Measurements from ENCODE around the gene TRNP1.
"Not testable (repeated sequence)": the region's sequence is repeated elsewhere in the genome, so short reads cannot be mapped to it uniquely, and the experiment has no call there.

The TRNP1 gene

DNA sequence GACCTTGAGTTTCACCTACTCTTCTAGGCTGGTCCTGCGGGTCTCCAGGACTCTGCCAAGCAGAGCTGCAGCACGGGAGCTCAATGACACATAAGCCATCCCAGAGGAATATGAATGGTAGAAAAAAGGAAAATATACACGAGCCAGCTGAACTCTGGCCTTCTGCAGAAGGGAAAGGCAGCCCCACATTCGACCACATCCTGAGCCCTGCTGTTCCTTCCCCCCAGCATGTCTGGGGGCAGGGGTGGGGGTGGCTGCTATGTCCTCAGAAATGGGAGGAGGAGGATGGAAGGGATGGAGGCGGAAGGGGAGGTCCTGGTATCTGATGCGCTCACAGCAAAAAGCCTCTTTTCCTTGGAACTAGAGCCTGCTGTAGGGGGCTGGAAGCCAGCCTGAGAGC lies 21.1 kb upstream of the TRNP1 start:
- no peak for DNase-seq (ENCODE audit: low read depth in 3 of 3, low spot score in 1 of 3)

- no peak for DNase-seq (ENCODE audit: low read depth in 3 of 3, low spot score in 1 of 3)
Measured at GRCh38 chr1:26972821-26973220, 20.7 kb upstream of the TRNP1 start.

- no peak for DNase-seq (ENCODE audit: low read depth in 3 of 3, low spot score in 1 of 3)
Measured at GRCh38 chr1:26976621-26977510, 16.6 kb upstream of the TRNP1 start.

- DNase-seq (ENCODE audit: low read depth in 3 of 3, low spot score in 1 of 3): no peak
Measured at GRCh38 chr1:26978901-26979300, 14.6 kb upstream of the TRNP1 start.

- DNase-seq (ENCODE audit: low read depth in 3 of 3, low spot score in 1 of 3): no peak
Measured at GRCh38 chr1:26981146-26981846, 12.2 kb upstream of the TRNP1 start.

DNA sequence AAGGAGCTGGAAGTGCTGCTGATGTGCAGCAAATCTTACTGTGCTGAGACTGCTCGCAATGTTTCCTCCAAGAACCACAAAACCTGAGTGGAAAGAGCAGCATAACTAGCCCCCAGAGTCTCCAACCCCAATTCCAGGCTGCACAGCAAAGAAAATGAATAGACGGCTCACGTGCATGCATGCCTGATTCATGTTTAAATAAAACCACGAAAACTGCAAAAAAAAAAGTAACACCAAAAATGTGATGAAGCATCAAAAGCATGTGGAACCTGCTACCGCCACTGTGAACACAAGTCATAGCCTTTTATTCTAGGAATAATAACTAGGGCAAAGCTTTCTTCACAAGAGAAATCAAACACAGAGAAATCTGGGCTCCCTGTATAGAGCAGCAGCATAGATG lies 9.6 kb upstream of the TRNP1 start:
- no peak for DNase-seq (ENCODE audit: low read depth in 3 of 3, low spot score in 1 of 3)

DNA sequence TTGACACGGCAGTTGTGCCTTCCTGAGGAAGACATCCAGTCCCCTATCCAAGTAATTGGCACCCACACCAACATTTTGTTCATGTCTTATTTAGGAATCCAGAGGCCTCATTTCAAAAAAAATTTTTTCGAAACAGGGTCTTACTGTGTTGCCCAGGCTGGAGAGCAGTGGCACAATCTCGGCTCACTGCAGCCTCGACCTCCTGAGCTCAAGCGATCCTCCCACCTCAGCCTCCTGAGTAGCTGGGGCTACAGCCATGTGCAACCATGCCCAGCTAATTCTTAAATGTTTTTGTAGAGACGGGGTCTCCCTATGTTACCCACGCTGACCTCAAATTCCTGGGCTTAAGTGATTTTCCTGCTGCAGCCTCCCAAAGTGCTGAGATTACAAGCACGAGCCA lies 9.2 kb upstream of the TRNP1 start:
- DNase-seq (ENCODE audit: low read depth in 3 of 3, low spot score in 1 of 3): no peak

GRCh38 chr1:26986658-26987057 lies 6.8 kb upstream of the TRNP1 start:
- no peak for DNase-seq (ENCODE audit: low read depth in 3 of 3, low spot score in 1 of 3)

DNA sequence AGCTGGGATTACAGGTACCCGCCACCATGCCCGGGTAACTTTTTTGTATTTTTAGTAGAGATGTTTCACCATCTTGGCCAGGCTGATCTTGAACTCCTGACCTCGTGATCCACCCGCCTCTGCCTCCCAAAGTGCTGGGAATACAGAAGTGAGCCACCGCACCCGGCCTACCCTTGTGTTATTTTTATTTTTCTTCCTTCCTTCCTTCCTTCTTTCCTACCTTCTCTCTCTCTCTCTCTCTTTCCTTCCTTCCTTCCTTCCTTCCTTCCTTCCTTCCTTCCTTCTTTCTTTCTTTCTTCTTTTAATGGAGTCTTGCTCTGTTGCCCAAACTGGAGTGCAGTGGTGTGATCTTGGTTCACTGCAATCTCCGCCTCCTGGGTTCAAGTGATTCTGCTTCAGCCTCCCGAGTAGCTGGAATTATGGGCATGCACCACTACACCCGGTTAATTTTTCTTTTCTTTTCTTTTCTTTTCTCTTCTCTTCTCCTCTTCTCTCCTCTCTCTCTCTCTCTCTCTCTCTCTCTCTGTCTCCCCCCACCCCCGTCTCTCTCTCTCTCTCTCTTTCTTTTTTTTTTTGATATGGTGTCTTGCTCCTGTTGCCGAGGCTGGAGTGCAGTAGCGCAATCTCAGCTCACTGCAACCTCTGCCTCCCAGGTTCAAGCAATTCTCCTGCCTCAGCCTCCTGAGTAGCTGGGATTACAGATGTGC lies 3.9 kb upstream of the TRNP1 start:
- DNase-seq (ENCODE audit: low read depth in 3 of 3, low spot score in 1 of 3): not testable (repeated sequence)

- no peak for DNase-seq (ENCODE audit: low read depth in 3 of 3, low spot score in 1 of 3)
Measured at GRCh38 chr1:26991310-26992116, 2.0 kb upstream of the TRNP1 start.

- no peak for DNase-seq (ENCODE audit: low read depth in 3 of 3, low spot score in 1 of 3)
Measured at GRCh38 chr1:26994020-26994786, 711 bp downstream of the TRNP1 start.

DNA sequence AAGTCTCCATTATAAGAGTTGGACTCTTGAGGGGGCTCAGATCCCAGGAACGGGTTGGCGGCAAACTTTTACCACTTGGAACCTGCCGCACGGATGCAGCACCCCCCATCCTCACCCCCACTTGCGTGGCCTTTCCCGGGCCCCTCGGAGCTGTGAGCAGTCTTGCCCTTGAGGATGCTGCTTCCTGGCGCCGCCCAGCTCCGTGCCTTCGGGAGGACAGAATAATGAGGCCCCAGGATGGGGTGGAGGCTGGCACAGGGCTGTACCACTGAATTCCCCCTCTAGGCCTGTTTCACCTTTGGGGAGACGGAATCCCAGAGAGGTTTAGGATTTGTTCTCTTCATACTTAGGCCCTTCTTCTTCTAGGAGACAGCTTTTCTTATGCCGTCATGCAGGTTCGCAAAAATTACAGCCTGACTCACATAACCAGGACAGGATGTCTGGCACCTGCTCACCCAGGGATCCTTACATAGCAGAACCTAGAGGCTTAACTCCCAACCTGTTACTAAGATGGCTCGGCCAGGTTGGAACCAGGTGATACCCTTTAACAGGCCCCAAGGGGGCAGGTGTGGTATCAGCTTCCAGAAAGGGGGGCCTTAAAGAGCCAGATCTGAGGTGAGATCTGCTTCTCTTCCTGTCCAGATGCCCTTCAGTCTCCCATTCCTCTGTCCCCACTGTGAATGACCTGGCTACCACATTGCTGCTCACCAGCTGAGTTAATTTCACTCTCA lies 1.5 kb downstream of the TRNP1 start:
- no peak for DNase-seq (ENCODE audit: low read depth in 3 of 3, low spot score in 1 of 3)

- no peak for DNase-seq (ENCODE audit: low read depth in 3 of 3, low spot score in 1 of 3)
Measured at GRCh38 chr1:26996024-26996423, 2.5 kb downstream of the TRNP1 start.

DNA sequence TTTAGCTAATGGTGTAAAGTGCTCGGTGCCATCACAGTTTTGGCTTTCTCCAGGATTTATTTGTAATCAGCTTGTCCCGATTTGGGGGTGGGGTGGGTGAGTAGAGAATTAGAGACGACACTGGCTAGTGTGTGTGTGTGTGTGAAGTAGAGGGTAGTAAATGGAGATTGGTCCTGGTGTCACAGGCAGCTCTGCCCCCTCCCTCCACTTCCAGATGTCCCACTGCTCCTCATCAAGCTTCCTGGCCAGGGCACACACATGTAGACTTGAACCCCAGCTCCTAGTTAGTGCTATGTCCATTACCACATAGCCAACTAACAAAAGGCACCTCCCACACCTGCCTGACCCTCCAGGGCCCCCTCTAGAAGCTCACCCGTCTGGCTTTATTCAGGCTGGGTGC lies 3.2 kb downstream of the TRNP1 start:
- DNase-seq (ENCODE audit: low read depth in 3 of 3, low spot score in 1 of 3): no peak

DNA sequence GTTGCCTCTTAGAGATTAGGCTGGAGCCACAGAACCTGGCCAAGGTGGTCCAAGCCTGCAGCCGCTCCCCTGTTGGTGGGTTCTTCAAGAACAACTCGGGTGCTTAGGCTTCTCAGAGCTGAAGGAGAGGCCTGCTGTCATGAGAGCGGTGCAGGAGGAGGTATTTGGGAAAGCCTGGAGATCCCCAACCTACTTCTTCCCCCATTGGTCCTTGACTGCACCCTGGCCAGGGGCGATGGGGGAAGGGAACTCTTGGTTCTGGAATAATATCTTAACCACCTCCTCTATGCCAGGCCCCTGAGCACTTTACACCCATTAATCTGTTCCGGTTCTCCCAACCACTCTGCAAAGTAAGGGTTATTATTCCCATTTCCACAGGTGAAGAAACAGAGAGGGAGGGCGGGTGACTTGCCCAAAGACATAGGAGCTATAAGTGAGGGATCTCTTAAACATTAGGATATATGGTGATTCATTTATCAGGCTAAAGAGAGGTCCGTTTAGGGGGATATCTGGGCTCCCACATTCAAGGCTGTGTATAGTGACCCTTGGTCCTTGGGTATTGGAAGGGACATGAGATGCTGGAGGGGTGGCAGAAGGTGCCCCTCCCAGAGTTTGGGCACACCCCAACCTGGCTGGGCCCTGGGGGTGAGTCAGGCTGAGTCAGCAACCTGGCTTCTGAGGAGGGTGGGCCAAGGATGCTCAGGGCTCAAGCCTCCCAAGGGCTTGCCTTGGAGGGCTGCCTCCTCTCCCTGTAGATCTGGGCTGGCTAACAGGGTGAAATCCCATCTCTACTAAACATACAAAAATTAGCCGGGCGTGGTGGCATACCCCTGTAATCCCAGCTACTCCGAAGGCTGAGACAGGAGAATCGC lies 5.2 kb downstream of the TRNP1 start:
- DNase-seq (ENCODE audit: low read depth in 3 of 3, low spot score in 1 of 3): no peak

DNA sequence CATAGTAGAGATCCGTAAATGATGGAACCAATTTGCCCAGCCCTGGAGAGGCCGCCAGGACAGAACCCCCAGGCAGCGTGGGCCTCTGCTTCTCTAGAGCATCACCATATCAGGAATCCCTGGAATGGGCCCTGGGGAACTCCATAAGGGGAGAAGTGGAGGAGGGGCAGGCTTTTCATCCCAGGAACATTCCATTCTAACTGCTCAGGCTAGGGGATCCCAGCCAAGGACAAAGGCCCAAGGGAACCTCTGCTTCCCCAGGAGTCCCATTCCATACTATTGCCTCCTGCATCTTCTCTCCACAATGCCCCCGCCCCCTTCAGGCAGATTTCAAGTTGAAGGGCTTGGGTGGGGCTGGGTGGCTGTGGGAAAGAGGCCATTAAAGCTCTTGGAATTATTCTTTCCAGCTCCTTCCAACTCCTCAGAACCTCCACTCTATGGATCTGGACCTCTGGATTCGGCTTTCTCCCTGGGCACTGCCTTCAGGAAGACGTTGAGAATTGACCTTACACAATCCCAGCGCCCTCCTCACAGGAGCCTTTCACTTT lies 6.0 kb downstream of the TRNP1 start:
- DNase-seq (ENCODE audit: low read depth in 3 of 3, low spot score in 1 of 3): no peak

DNA sequence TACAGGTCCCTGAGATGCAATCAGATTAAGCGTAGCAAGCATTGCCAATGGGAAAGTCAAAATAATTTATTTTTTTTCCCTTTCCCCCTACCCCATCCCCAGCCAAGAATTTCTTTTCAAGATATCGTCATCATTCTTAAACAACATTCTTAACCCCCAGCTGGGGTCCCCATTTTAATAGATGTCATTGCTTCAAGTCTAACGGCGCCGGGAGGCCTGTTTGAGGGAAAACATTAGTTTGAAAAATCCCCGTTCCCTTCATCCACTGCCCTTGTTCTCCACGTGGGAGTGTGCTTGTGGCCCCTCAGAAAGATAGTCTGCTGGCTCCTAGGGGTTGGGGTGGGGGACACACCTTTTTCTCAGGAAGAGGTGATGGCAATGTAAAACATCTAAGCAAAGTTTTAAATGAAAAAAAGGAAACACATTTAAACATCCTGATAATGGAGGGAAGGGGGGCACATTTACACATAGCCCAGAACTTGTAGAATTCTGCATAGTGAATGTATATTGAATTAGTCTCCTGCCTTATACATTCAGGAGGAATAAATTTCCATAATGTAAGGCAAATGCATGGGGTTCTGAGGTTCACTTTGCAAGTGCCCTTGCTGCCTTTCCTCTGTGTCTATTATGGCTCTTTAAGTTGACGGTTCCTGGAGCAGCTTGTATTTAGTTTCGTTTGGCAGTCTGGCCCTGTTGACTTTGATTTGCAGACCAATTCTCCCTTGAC lies 6.8 kb downstream of the TRNP1 start:
- no peak for DNase-seq (ENCODE audit: low read depth in 3 of 3, low spot score in 1 of 3)

Data from stimulated activated CD4-positive, alpha-beta T cell treated with anti-CD3 and anti-CD28 coated beads, TNF-alpha, amount 100 ng/mL, for 1 hour (primary cell).